Spleen (tissue), 11 donors: Measurements from ENCODE around the gene CFAP74. TPM values are rescaled to one million over a fixed set of nuclear protein-coding genes. Genes with fewer than 3 reads are reported as not detected.
A peak's percentile ranks its signal among the peaks of the same experiment; 100 is the strongest.

Experiments
- DNase-seq: peaks from one replicate; pipeline ENCODE4 v3.0.0-alpha.2; 2020
- H3K27ac ChIP-seq, 8 donors: fragments of 200-600 bp; sonication (generic) in 7 of 8; 1 replicate in 4 of 8; 2 replicates in 4 of 8; pipeline versions ENCODE4 v1.5.0 to v1.8.0; 2016 to 2021; ENCODE audit warnings: inconsistent platforms in 4 of 8, mild to moderate bottlenecking in 4 of 8, moderate library complexity in 1 of 8
- H3K27me3 ChIP-seq, 7 donors: fragments of 200-600 bp; sonication (generic) in 6 of 7; replicated peaks in 1 of 7; 1 replicate in 4 of 7; 2 replicates in 3 of 7; pipeline versions ENCODE4 v1.5.0 to v1.8.0; 2016 to 2021; ENCODE audit warnings: inconsistent platforms in 3 of 7, mild to moderate bottlenecking in 1 of 7
- H3K36me3 ChIP-seq, 6 donors: fragments of 200-600 bp; sonication (generic) in 5 of 6; 1 replicate in 4 of 6; 2 replicates in 2 of 6; pipeline versions ENCODE4 v1.5.0 to v1.8.0; 2016 to 2021; ENCODE audit warnings: inconsistent platforms in 2 of 6
- H3K4me1 ChIP-seq, 6 donors: fragments of 200-600 bp; sonication (generic) in 5 of 6; 1 replicate in 3 of 6; 2 replicates in 3 of 6; pipeline versions ENCODE4 v1.5.0 to v1.8.0; 2016 to 2021; ENCODE audit warnings: inconsistent platforms in 3 of 6
- H3K4me3 ChIP-seq, 8 donors: fragments of 200-600 bp; sonication (generic) in 7 of 8; 1 replicate in 4 of 8; 2 replicates in 4 of 8; pipeline versions ENCODE4 v1.5.0 to v1.8.0; 2016 to 2021; ENCODE audit warnings: inconsistent platforms in 4 of 8, mild to moderate bottlenecking in 4 of 8, moderate library complexity in 2 of 8
- H3K9me3 ChIP-seq, 8 donors: fragments of 200-600 bp; sonication (generic) in 7 of 8; 1 replicate in 4 of 8; 2 replicates in 4 of 8; pipeline versions ENCODE4 v1.5.0 to v1.8.0; 2016 to 2021; ENCODE audit warnings: inconsistent platforms in 4 of 8
- POLR2A ChIP-seq, 3 donors: fragments of 450-650 bp; IDR thresholded peaks; one replicate each; pipeline ENCODE4 v1.5.1; 2017; ENCODE audit warnings: antibody characterized with exemption in 3 of 3, mild to moderate bottlenecking in 1 of 3
- POLR2AphosphoS5 ChIP-seq, 3 donors: sonication (generic); formaldehyde crosslinking; IDR thresholded peaks; one replicate each; pipeline ENCODE4 v1.5.1; 2017; ENCODE audit warnings: antibody characterized with exemption in 3 of 3
- WGBS, 5 donors: extraction: QIAGEN DNeasy Blood & Tissue Kit in 3 of 5; methylation state at CpG; one replicate each; pipeline versions ENCODE4 v1.1.5 to v1.1.7; 2013 to 2018; 5-methylcytosine and 5-hydroxymethylcytosine counted together
- intact Hi-C: fragments of 100-400 bp; cut with DNase I; formaldehyde crosslinking; loops from one replicate; pipeline ENCODE4 v1.15.0; 2023; ENCODE audit warnings: low total_unique reads
- polyA plus RNA-seq, 3 donors: library from polyadenylated mRNA; stranded (reverse); fragments of 200-250 nt; gene quantifications; one replicate each; pipeline ENCODE4 v1.2.1, GENCODE V29; 2013
- total RNA-seq, 7 donors: library from RNA; depleted of rRNA in 3 of 7; stranded (reverse); fragments of >200 nt in 3 of 7; fragmentation: NEBNext Ultra II Directional in 4 of 7; extraction: Animal tissue kit (Norgen Biotek cat#: 25700) in 4 of 7; gene quantifications; one replicate each; pipeline versions ENCODE4 v1.1.0 to v1.2.1, GENCODE V29; 2016 to 2021
- TF ChIP-seq, protein P1 (sequence below), 11 experiments: fragments of 200-600 bp in 7 of 11; fragments of 450-650 bp in 4 of 11; sonication (generic) in 4 of 11; IDR thresholded peaks in 8 of 11; conservative IDR thresholded peaks in 3 of 11; 1 replicate in 7 of 11; 2 replicates in 4 of 11; pipeline versions ENCODE4 v1.4.0 to v1.8.0; 2016 to 2021; ENCODE audit warnings: antibody characterized with exemption in 11 of 11, inconsistent platforms in 4 of 11, mild to moderate bottlenecking in 1 of 11
- donor health status: healthy with polysubstance abuse.
- donor health status: DM: no; HTN: no; CAD: no; lungs with moderate emphysema.
- donor health status: DM: no; HTN: no; CAD: no.
- donor health status: Bipolar disorder and iron deficiency.
- donor health status: healthy.
- donor health status: DM: no; HTN: no; CAD: no.
- donor health status: DM: yes; HTN: yes; CAD: no.

Gene CFAP74
- total and polyA plus RNA-seq, 10 donors, result 0.03 to 0.32 (median 0.14) TPM; not detected in 4

DNA sequence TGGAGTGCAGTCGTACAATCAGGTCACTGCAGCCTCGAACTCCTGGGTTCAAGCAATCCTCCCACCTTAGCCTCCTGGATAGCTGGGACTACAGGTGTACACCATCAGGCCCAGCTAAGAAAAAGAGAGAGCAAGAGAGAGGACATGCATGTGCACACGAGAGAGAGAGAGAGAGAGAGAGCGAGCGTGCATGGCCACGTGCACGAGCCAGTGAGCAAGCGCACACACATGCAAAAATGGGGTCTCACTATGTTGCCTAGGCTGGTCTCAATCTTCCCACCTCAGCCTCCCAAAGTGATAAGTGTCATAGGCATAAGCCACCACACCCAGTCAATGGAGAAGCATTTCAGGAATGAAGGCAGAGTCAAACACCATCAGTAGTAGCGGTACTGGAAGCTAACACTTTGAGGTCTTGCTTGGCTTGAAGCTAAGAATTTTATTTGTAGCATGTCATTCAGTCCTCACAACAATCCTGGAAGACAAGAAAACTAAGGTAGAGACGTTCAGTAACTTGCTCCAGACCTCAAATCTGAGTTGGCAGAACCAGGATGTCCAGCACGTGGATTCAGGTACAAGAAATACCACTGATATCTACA is 127.2 kb downstream of the CFAP74 start:
- Histone ChIP-seq H3K27me3 (no peaks in the 10 kb centered on the region), H3K4me3 (no peak overlapping the region), H3K36me3 (peaks cover 0 to 72% (median 21%) of the 10 kb centered on the region in 6 donors), H3K27ac (peak overlapping the region in 2 of 8 donors; percentile 2 to 26), H3K9me3 (no peaks in the 10 kb centered on the region), H3K4me1 (peaks cover 49 to 100% (median 93%) of the 10 kb centered on the region in 6 donors)
- WGBS, 5 donors, result 74 to 87% (median 77%) methylated on average over 11 of the region's 11 CpGs
- peak; percentile 12 for DNase-seq
- TF ChIP-seq POLR2AphosphoS5 (IDR thresholded peaks at IDR 0.05), result peak in 2 of 3 donors; percentile 27 to 34
- TF ChIP-seq, protein P1, sequence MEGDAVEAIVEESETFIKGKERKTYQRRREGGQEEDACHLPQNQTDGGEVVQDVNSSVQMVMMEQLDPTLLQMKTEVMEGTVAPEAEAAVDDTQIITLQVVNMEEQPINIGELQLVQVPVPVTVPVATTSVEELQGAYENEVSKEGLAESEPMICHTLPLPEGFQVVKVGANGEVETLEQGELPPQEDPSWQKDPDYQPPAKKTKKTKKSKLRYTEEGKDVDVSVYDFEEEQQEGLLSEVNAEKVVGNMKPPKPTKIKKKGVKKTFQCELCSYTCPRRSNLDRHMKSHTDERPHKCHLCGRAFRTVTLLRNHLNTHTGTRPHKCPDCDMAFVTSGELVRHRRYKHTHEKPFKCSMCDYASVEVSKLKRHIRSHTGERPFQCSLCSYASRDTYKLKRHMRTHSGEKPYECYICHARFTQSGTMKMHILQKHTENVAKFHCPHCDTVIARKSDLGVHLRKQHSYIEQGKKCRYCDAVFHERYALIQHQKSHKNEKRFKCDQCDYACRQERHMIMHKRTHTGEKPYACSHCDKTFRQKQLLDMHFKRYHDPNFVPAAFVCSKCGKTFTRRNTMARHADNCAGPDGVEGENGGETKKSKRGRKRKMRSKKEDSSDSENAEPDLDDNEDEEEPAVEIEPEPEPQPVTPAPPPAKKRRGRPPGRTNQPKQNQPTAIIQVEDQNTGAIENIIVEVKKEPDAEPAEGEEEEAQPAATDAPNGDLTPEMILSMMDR (IDR thresholded peaks at IDR 0.05 in 8 of 11, conservative IDR thresholded peaks at IDR 0.05 in 3 of 11), result no peak
- intact Hi-C loops, result no loop called here

DNA sequence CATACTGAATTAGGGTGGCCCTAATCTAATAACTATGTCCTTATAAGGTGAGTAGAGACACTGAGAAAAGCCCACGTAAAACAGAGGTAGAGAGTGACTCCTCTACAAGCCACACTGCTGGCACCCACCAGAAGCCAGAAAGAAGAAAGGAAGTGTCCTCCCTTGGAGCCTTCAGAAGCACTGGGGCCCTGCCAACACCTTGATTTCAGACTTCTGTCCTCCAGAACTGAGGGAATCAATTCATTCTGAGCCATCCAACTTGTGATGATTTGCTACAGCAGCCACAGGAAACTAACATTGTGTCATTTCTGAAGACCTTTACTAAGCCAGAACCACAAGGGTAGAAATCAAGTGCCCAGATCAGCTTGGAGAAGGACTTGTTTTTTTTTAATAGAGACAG is 127.7 kb downstream of the CFAP74 start:
- H3K27me3 ChIP-seq, result no peaks in the 10 kb centered on the region
- H3K4me1 ChIP-seq, result peaks cover 47 to 100% (median 93%) of the 10 kb centered on the region in 6 donors
- no peak overlapping the region for H3K4me3 ChIP-seq
- 73 to 92% (median 89%) methylated on average over 1 of the region's 1 CpG for WGBS, 5 donors
- TF ChIP-seq, protein P1 (IDR thresholded peaks at IDR 0.05 in 8 of 11, conservative IDR thresholded peaks at IDR 0.05 in 3 of 11), result no peak
- TF ChIP-seq POLR2A (IDR thresholded peaks at IDR 0.05), result no peak
- no peak for TF ChIP-seq POLR2AphosphoS5 (IDR thresholded peaks at IDR 0.05)
- no peaks in the 10 kb centered on the region for H3K9me3 ChIP-seq
- intact Hi-C loops, result no loop called here
- peak overlapping the region in 2 of 8 donors; percentile 2 to 26 for H3K27ac ChIP-seq
- H3K36me3 ChIP-seq, result peaks cover 0 to 72% (median 21%) of the 10 kb centered on the region in 6 donors
- DNase-seq, result peak; percentile 20

DNA sequence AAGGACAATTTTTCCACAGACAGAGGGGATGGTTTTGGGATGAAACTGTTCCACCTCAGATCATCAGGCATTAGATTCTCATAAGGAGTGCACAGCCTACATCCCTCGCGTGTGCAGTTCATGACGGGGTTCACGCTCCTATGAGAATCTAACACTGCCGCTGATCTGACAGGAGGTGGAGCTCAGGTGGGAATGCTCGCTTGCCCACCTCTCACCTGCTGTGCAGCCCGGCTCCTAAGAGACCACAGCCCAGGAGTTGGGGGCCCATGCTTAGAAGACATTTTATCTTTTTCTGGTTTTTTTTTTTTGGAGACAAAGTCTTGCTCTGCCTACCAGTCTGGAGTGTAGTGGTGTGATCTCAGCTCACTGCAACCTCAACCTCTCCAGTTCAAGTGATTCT is 128.7 kb downstream of the CFAP74 start:
- no peak overlapping the region for H3K27ac ChIP-seq
- WGBS, 5 donors, result 89 to 97% (median 96%) methylated on average over 7 of the region's 7 CpGs
- H3K27me3 ChIP-seq, result no peaks in the 10 kb centered on the region
- H3K4me3 ChIP-seq, result no peak overlapping the region
- H3K9me3 ChIP-seq, result no peaks in the 10 kb centered on the region
- peaks cover 0 to 72% (median 21%) of the 10 kb centered on the region in 6 donors for H3K36me3 ChIP-seq
- TF ChIP-seq POLR2AphosphoS5 (IDR thresholded peaks at IDR 0.05), result no peak
- TF ChIP-seq, protein P1 (IDR thresholded peaks at IDR 0.05 in 8 of 11, conservative IDR thresholded peaks at IDR 0.05 in 3 of 11), result no peak
- TF ChIP-seq POLR2A (IDR thresholded peaks at IDR 0.05), result no peak
- intact Hi-C loops, result no loop called here
- H3K4me1 ChIP-seq, result peaks cover 39 to 100% (median 93%) of the 10 kb centered on the region in 6 donors
- peak; percentile 32 for DNase-seq

DNA sequence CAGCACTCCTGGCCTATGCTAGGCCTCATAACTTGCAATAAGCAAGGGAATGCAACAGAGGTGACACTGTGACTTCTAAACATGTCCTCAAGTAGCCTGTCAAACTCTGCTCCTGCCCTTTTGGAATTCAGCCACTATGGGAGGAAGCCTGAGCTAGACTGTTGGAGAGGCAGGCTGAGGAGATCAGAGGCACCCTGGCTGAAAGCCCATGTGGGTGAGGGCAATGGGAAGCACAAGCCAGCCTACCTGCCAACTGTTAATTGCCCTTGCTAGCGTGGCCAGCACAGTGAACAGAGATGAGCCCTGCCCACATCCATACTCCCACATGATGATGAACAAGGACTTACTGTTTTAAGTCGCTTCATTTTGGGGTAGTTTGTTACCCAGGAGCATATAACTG is 130.4 kb downstream of the CFAP74 start:
- TF ChIP-seq, protein P1 (IDR thresholded peaks at IDR 0.05 in 8 of 11, conservative IDR thresholded peaks at IDR 0.05 in 3 of 11), result no peak
- no peak for TF ChIP-seq POLR2A (IDR thresholded peaks at IDR 0.05)
- peak in 2 of 3 donors; percentile 3 to 18 for TF ChIP-seq POLR2AphosphoS5 (IDR thresholded peaks at IDR 0.05)
- no peak overlapping the region for H3K4me3 ChIP-seq
- H3K9me3 ChIP-seq, result no peaks in the 10 kb centered on the region
- intact Hi-C loops, result no loop called here
- H3K27me3 ChIP-seq, result no peaks in the 10 kb centered on the region
- peak overlapping the region in 1 of 8 donors; percentile 18 for H3K27ac ChIP-seq
- H3K36me3 ChIP-seq, result peaks cover 0 to 60% (median 18%) of the 10 kb centered on the region in 6 donors
- DNase-seq, result peak; percentile 39
- 79 to 95% (median 82%) methylated on average over 2 of the region's 2 CpGs; no CpG with 5 or more reads in 1 of the 5 donors for WGBS, 5 donors
- H3K4me1 ChIP-seq, result peaks cover 43 to 100% (median 92%) of the 10 kb centered on the region in 6 donors
